NCI-H748 (cell line): ENCODE data around the gene INAFM2.

ENCODE experiments used
- DNase-seq: peaks from one replicate; lab custom pipeline; 2025; ENCODE audit not compliant: unreplicated experiment; lab: John Stamatoyannopoulos, UW

The INAFM2 gene

DNA sequence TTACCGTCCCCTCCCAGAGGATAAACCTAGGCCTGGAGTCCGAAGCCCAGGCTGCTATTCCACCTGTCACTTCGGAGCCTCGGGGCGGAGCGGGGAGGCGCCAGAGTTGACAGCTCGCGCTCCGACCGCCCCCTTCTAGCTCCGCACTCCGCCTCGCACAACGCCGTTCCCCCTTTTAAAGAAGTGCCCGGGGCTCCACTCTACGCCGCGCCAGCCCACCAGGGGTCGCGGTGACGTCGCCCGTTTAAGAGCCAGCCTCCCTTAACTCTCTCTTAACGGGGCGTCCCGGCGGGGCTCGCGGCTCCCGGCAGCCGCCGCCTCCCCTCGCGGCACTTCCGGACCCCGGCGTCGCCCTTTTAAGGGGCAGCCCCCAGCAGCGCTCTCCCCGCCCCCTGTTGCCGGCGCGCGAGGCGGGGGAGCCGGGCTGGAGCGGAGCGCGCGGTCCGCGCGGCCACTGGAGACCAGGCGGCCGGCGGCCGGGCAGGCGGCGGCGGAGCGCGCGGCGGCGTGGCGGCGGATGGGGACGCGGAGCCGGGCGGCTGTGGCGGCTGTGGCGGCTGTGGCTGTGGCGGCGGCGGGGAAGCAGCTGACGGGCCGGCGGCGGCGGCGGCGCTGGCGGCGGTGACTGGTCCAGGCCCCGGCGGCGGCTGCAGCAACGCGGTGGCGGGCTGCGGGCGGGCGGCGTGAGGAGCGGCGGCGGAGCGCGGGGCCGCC, at the start of gene INAFM2:
TSS of gene INAFM2 (plus strand) at position 454 of the 714 bp plus-strand sequence. CDS start 364 bp downstream, outside the sequence.
- peak; percentile 92 for DNase-seq

GRCh38 chr15:40274350-40275274, 48.9 kb upstream of the INAFM2 start:
- DNase-seq, result peak; percentile 69

DNA sequence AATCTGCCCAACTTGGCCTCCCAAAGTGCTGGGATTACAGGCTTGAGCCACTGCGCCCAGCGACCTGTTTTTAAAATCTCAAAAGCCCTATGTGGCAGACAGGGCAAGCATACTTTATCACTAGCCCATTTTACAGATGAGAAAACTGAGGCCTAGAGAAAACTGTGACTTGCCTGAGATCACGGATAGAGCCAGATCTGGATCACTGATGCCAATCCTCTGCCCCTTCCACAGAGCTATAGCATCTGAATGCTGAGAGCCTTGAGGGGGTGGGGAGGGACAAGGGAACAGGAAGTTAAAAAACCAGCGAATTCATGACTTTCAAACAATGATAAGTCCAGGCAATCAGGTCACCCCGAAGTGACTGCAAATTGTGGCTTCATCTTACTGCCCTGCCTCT, 48.0 kb upstream of the INAFM2 start:
- no peak for DNase-seq

GRCh38 chr15:40275954-40276353, 47.5 kb upstream of the INAFM2 start:
- DNase-seq, result no peak

- no peak for DNase-seq
Observed at GRCh38 chr15:40276927-40277326, 46.6 kb upstream of the INAFM2 start.

- no peak for DNase-seq
Observed at GRCh38 chr15:40277471-40277870, 46.0 kb upstream of the INAFM2 start.

- no peak for DNase-seq
Observed at GRCh38 chr15:40278026-40278425, 45.5 kb upstream of the INAFM2 start.

- DNase-seq, result peak; percentile 50
Observed at GRCh38 chr15:40279437-40280141, 43.9 kb upstream of the INAFM2 start.

DNA sequence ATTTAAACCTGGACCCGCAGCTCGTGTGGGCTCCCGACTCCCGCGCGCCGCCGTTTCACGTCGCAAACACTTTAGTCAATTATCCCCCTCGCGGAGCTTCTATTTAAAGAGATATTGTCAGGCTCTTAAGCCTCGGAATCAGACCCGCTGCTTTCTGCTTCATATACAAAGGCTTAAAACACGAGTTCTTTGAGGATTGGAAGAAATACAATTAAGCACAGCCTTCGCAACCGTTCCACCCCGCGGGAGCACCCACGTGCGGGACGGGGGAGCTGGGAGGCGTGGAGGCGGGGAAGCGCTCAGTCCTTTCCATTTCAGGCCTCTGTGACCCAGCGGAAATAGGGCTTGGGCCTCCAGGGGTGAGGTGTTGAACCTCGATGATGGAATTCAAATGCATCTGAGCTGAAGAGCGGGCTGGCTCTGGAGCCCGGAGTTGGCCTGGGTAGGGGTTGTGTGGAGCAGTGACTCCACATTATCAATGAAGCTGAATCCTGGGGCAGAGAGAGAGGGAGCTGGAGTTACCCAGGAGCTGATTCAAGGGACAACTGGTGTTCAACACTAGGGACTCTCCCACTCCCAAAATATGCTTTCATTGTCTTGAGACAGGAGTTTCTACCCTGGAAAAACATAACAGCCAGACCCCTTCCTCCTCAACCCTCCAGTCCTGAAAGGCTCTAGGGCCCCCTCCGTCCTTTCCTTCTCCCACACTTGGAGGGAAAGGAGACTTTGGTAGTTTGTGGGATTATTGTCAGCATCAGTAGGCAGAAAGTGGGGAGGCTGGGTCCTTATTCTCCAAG, 43.0 kb upstream of the INAFM2 start:
- peak; percentile 13 for DNase-seq

DNA sequence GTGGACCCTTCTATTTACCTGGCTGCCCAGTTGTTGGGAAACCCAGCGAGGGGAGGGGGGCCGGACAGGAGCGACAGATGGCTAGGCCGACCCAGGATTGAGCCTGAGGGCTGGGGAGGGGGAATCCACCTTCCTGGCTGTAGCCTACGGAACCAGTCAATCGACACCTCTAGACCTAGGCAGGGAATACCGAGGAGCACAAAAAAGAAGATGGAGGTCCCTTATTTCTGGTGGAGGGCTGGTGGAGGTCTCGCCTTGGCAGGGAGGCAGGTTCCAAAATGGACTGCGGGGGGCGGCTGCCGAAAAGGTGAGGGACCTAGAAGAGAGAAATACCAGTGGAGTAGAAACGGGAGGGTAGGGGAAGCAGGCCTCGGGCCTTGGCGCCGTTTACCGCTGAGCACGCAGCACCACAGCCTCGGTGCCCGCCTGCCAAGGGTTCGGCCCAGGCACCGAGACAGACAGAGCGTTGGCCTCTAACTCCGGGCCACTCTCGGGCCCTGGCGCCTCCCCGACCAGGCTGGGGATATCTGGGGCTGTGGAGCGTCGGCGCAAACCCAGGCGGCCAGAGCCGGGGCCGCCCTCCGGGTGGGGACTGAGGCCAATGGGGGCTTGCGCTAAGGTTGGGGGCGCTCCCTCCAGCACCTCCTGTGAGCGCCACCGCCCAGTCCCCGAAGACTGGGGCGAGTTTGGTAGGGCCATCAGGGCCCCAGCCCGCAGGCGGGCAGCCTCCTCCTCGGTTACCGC, 42.3 kb upstream of the INAFM2 start:
- DNase-seq, result no peak

GRCh38 chr15:40281801-40282146, 41.7 kb upstream of the INAFM2 start:
- no peak for DNase-seq

GRCh38 chr15:40282147-40282868, 41.2 kb upstream of the INAFM2 start:
- DNase-seq, result peak; percentile 56

- peak; percentile 32 for DNase-seq
Observed at GRCh38 chr15:40282869-40283614, 40.5 kb upstream of the INAFM2 start, which contains the start of gene ANKRD63. TSS of gene ANKRD63 (minus strand) at chr15:40283064. CDS start at chr15:40282586, 478 bp downstream.

DNA sequence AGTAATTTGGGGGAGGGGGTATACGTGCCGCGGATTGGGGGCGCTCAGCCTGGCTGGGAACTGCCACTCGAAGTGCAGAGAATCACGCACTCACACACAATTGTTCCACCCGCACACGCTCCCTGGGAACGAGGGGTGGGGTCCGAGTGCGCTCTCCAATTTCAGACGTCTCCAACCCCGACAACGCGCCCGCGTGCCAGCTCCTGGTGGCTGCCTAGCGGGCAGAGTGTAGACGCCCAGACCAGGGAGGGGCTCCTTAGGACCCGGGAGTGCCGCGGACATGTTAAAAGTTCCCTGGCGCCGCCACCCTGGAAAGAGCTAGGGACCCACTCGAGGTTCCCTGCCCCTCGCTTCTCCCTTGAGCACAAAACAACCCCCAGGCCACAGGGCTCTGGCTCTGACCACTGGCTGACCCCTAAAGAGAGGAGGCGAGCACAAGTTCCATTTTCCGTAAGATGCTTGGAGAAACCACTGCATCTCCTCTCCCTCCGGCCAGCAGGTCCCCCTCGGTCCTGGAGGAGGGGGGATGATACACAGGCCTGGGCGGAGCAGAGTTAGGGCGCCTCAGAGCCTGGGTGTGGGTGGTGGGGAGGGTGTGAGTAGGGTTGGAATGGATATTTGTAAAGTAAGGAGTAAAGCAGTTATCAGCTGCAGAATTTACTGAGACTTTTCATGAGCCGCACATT, 39.7 kb upstream of the INAFM2 start:
- peak; percentile 24 for DNase-seq

DNA sequence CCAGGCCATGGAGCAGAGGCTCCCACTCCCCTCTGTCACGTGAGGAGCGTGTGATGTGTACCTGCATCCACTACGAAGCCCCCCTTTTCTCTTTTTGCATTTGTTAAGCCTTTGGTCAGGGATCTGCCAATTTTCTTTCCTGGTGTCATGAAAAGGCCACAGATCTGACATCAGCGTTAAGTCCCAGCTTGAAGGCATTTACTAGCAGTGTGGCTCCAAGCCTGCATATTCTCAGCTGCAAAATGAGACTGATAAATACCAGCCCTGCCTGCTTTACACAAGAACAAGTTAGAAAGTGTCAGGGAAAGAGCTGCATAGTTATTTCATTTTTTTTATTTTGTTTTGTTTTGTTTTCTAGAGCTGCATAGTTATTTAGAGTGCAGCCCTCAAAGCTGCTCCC, 38.3 kb upstream of the INAFM2 start:
- no peak for DNase-seq

GRCh38 chr15:40285554-40286011, 37.9 kb upstream of the INAFM2 start:
- no peak for DNase-seq

DNA sequence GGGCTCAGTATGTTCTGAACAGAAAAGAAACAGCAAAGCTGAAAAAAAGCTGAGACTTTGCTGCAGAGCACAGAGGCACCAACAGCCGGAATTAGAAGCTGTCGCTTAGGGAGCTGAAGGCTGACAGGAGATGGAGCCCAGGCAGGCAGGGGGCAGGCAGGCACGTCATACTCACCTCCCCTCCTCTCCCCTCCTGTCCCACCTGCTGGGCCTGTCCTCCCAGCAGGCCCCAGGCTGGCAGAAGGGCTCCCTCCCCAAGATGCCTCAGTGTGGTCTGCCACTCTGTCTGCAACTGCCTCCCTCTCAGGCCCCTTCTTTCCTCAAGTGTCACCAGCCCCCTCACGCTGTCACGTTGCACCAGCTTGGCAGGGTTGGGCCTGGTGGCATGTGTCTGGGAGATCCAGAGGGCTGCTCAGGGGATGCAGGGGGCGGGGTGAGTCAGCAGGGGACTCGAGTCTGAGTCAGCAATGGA, 37.4 kb upstream of the INAFM2 start:
- no peak for DNase-seq

GRCh38 chr15:40286794-40287193, 36.7 kb upstream of the INAFM2 start:
- DNase-seq, result no peak
